GM12873 (cell line): ENCODE results near the gene CCSER1.
A peak's percentile ranks its signal among the peaks of the same experiment; 100 is the strongest.

Experiments used
- TF ChIP-seq, protein P1 (sequence below): IDR thresholded peaks from 2 replicates; pipeline ENCODE4 v1.5.1; 2012; ENCODE audit warnings: low read depth, mild to moderate bottlenecking, moderate library complexity, low read length, control low read depth; ENCODE audit not compliant: insufficient read depth; ENCODE audit errors: missing control alignments

The CCSER1 gene

DNA sequence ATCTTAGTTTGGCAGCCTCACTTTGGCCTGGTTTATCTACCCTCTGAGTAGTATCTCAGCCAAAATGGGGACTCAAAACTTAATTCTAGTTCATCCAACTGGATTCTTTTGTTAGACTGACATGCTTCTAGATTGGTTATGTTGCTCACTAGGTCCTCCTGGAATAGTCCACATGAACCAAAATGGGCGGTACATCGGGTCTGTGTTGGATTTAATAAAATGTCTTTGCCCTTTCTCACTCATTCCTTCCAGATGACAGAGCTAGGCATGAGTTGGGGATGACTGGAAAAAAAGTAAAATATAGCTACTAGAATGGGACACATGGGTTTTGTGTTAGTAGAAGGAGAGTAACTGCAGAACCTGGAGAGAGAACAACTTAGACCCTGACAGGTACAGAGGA, 247.9 kb downstream of the CCSER1 start:
- TF ChIP-seq, protein P1, sequence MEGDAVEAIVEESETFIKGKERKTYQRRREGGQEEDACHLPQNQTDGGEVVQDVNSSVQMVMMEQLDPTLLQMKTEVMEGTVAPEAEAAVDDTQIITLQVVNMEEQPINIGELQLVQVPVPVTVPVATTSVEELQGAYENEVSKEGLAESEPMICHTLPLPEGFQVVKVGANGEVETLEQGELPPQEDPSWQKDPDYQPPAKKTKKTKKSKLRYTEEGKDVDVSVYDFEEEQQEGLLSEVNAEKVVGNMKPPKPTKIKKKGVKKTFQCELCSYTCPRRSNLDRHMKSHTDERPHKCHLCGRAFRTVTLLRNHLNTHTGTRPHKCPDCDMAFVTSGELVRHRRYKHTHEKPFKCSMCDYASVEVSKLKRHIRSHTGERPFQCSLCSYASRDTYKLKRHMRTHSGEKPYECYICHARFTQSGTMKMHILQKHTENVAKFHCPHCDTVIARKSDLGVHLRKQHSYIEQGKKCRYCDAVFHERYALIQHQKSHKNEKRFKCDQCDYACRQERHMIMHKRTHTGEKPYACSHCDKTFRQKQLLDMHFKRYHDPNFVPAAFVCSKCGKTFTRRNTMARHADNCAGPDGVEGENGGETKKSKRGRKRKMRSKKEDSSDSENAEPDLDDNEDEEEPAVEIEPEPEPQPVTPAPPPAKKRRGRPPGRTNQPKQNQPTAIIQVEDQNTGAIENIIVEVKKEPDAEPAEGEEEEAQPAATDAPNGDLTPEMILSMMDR = no peak

DNA sequence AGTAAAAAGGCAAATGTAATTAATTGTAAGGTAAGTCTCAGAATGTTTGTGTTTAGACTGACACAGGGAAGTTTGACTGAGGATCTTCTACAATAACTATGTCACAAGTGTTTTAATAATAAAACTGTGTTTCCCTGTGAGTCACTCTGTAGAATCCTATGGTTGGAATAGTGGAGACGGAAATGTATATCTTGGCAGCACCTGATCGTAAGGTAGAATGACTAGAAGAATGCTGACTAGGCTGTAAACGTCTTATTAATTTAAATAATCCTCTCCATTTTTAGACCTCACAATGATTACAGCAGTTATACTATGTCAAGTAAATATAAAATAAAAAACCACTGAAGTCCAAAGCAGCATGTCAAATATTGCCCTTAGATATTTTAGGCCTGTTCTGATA, 266.0 kb downstream of the CCSER1 start:
- TF ChIP-seq, protein P1 = no peak

DNA sequence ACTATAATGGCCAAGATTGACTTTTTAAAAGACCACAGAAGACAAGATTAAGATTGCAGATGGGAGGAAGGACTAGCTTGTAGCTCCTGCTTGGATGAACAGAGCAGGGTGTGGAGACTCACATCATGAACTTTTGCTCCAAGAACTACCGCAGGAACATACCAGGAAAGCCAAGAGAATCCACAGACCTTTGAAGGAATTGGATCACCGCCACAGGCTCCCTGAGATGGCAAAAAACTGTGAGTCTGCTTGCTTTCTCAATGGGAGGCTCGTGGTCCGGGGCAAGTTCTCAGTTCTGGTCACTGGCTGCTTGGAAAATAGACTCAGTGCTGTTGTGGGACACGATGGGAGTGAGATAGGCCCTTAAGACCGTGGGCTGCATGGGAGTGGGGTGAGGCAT, 276.6 kb downstream of the CCSER1 start:
- TF ChIP-seq, protein P1 = no peak

DNA sequence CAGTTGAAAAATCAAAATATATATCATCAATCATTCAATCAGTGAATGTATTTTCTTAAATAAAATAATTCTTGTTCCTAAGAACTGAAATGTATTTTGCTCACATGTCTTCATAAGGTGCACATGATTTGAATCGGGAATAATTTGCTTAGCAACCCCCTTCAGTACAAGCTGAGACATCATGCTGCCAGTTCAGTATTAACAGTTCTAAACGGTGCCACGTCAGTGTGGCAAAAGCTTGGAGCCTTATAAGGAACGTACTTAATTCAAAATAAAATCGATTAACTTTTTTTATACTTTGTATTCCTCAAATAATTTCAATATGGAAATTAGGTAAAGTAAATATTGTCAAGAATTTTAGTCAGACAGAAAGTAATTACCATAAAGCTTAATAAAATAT, 287.9 kb downstream of the CCSER1 start:
- TF ChIP-seq, protein P1 = no peak

DNA sequence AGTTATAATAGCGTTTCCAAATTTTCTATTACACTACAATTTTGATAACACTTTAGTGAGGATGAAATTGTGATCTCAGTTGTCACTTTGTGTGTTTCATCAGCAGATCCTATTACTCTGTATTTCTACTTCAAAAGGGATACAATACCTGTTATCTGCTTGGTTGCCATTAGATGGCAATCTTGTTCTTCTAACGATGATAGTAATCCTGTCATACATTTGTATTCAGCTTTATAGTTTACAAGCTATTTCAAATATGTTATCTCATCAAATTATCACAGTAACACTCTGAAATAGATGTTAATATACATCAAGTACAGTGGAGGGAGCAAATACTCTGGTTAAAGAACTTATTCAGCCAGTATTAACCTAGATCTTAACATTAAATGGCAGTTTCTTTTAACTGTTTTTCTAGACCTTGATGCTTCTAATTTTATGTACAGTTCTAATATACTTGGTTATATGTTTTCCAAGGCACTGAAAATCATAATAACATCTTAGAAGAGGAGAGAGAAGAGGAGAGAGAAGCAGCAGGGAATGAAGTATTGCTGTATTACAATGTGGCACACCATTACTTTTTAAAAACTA, 292.0 kb downstream of the CCSER1 start:
- TF ChIP-seq, protein P1 = peak; percentile 48

DNA sequence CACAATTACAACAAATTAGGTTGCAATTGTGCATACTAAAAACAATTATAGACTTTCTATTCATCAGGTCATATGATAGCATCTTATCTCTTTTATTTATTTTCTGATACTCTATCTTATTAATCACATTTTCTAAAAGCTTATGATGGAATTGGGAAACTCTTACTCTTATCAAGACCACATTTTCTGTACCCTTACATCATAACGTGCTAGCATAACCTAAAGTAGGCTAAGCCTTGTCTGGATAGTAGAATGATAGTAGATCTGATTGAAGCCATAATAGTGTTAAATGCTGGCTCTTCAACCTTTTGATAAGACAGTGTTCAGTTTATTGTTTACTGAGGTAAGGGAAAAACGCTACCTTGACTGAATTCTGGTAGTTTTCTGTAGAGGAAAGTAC, 294.0 kb downstream of the CCSER1 start:
- TF ChIP-seq, protein P1 = no peak

DNA sequence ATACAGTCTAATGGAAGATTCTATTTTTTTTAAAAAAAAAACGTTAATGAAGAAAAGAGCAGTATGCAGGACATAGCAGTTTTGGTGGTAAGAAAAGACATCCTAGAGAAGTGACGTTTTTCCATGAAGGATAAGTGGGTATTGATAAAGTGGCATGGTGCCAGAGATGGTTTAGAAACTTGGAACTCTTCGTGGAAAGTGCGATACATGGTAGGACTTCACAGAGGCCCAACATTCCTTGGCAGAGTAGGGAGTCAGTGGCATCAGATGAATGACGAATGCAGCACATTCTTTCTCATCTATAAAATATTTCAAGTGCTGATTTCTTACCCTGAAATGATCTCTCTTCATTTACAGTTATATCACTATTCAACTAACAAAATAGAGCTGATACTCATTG, 298.7 kb downstream of the CCSER1 start:
- TF ChIP-seq, protein P1 = no peak
